Liver (tissue), 9 donors: Measurements from ENCODE around the gene IFITM5. TPM values are rescaled to one million over a fixed set of nuclear protein-coding genes. Genes with fewer than 3 reads are reported as not detected.
A peak's percentile ranks its signal among the peaks of the same experiment; 100 is the strongest.

ENCODE experiments used
- DNase-seq: peaks from one replicate; pipeline ENCODE4 v3.0.0-alpha.2; 2017; ENCODE audit warnings: low spot score
- H3K27ac ChIP-seq, 2 donors: one replicate each; pipeline ENCODE4 v1.7.0; 2013; ENCODE audit warnings: inconsistent platforms in 2 of 2, low read length in 2 of 2, control low read depth in 1 of 2, low read depth in 1 of 2, mild to moderate bottlenecking in 1 of 2
- H3K27me3 ChIP-seq, 4 donors: one replicate each; pipeline versions ENCODE4 v1.6.1 to v1.7.0; 2013; ENCODE audit warnings: low read length in 3 of 4, inconsistent platforms in 1 of 4, mild to moderate bottlenecking in 1 of 4, moderate library complexity in 1 of 4; ENCODE audit not compliant: control insufficient read depth in 4 of 4, insufficient read depth in 4 of 4
- H3K36me3 ChIP-seq, 4 donors: one replicate each; pipeline versions ENCODE4 v1.6.1 to v1.7.0; 2013; ENCODE audit warnings: low read length in 3 of 4, mild to moderate bottlenecking in 3 of 4, low read depth in 1 of 4, moderate library complexity in 1 of 4; ENCODE audit not compliant: control insufficient read depth in 4 of 4, insufficient read depth in 3 of 4
- H3K4me1 ChIP-seq, 4 donors: one replicate each; pipeline versions ENCODE4 v1.6.1 to v1.7.0; 2013; ENCODE audit warnings: low read length in 3 of 4, mild to moderate bottlenecking in 3 of 4, moderate library complexity in 1 of 4; ENCODE audit not compliant: control insufficient read depth in 4 of 4, insufficient read depth in 4 of 4
- H3K4me3 ChIP-seq, 3 donors: one replicate each; pipeline versions ENCODE4 v1.6.1 to v1.7.0; 2013; ENCODE audit warnings: low read length in 3 of 3, control low read depth in 1 of 3, low read depth in 1 of 3, mild to moderate bottlenecking in 1 of 3
- H3K9ac ChIP-seq, 2 donors: one replicate each; pipeline ENCODE4 v1.7.0; 2013; ENCODE audit warnings: low read length in 2 of 2, mild to moderate bottlenecking in 2 of 2, moderate library complexity in 2 of 2, control low read depth in 1 of 2, low read depth in 1 of 2
- H3K9me3 ChIP-seq, 4 donors: one replicate each; pipeline versions ENCODE4 v1.6.1 to v1.7.0; 2013; ENCODE audit warnings: low read length in 3 of 4; ENCODE audit not compliant: control insufficient read depth in 4 of 4
- EGR1 ChIP-seq, 2 donors: IDR thresholded peaks; 2 replicates each; pipeline ENCODE4 v1.6.1; 2016 to 2018; ENCODE audit warnings: antibody characterized with exemption in 2 of 2, low read depth in 2 of 2
- HNF4A ChIP-seq, 2 donors: conservative IDR thresholded peaks; 2 replicates each; pipeline ENCODE4 v1.6.1; 2016; ENCODE audit warnings: antibody characterized with exemption in 2 of 2, mild to moderate bottlenecking in 2 of 2
- JUND ChIP-seq, 2 donors: IDR thresholded peaks; 2 replicates each; pipeline ENCODE4 v1.6.1; 2016; ENCODE audit warnings: antibody characterized with exemption in 2 of 2
- NR2F2 ChIP-seq: IDR thresholded peaks from 2 replicates; pipeline ENCODE4 v1.6.1; 2016; ENCODE audit warnings: antibody characterized with exemption
- RAD21 ChIP-seq, 2 donors: IDR thresholded peaks; 2 replicates each; pipeline ENCODE4 v1.6.1; 2016; ENCODE audit warnings: antibody characterized with exemption in 2 of 2, mild to moderate bottlenecking in 2 of 2
- REST ChIP-seq: IDR thresholded peaks from 2 replicates; pipeline ENCODE4 v1.6.1; 2016; ENCODE audit warnings: antibody characterized with exemption, mild to moderate bottlenecking
- RXRA ChIP-seq, 2 donors: IDR thresholded peaks; 2 replicates each; pipeline ENCODE4 v1.6.1; 2017 to 2018; ENCODE audit warnings: antibody characterized with exemption in 2 of 2, mild to moderate bottlenecking in 1 of 2
- SP1 ChIP-seq: IDR thresholded peaks from 2 replicates; pipeline ENCODE4 v1.6.1; 2018; ENCODE audit warnings: antibody characterized with exemption, mild to moderate bottlenecking
- YY1 ChIP-seq: IDR thresholded peaks from 2 replicates; pipeline ENCODE4 v1.6.1; 2016; ENCODE audit warnings: antibody characterized with exemption, mild to moderate bottlenecking
- WGBS: extraction: QIAGEN DNeasy Blood & Tissue Kit; methylation state at CpG from one replicate; pipeline ENCODE4 v1.1.7; 2013; 5-methylcytosine and 5-hydroxymethylcytosine counted together
- polyA plus RNA-seq, 2 donors: library from polyadenylated mRNA; stranded (reverse) in 1 of 2; unstranded in 1 of 2; fragments of 200-250 nt in 1 of 2; fragments of >200 nt in 1 of 2; fragmentation: Nextera tagmentation in 1 of 2; extraction: Ambion mirVana in 1 of 2; gene quantifications; one replicate each; pipeline versions ENCODE4 v1.2.1 to v1.2.3, GENCODE V29; 2013 to 2015
- total RNA-seq, 2 donors: library from RNA; depleted of rRNA; stranded (reverse); fragments of >200 nt; gene quantifications; one replicate each; pipeline ENCODE4 v1.2.3, GENCODE V29; 2014
- TF ChIP-seq, protein P1 (sequence below): fragments of 150-350 bp; IDR thresholded peaks from 2 replicates; pipeline ENCODE4 v1.5.1; 2017; ENCODE audit warnings: improper control_type of control experiment, low read depth, low read length; ENCODE audit not compliant: missing input control
- TF ChIP-seq, protein P2 (sequence below): IDR thresholded peaks from 2 replicates; pipeline ENCODE4 v1.6.1; 2016; ENCODE audit warnings: antibody characterized with exemption
- donor health status: healthy.
- donor health status: healthy.
- donor health status: healthy.
- donor health status: healthy.
- donor health status: healthy.

Gene IFITM5
- total and polyA plus RNA-seq, 4 donors = not detected

GRCh38 chr11:326842-327580 is 27.7 kb upstream of the IFITM5 start:
- peak overlapping the region; percentile 3 to 44 (median 15) for H3K4me3 ChIP-seq

DNA sequence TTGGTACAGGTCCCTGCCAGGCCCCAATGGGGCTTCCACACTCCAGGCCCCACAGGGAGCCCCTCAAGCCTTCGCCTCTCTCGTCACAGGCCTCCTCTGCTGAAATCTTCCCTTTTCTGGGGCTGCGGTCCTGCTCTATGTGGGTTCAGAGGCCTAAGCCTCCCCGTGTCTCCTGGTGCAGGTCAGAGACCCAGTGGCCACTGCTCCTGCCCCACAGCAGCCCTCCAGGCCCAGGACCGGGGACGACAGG is 27.2 kb upstream of the IFITM5 start:
- WGBS = 60% methylated on average over 6 of the region's 6 CpGs
- no peak overlapping the region for H3K4me3 ChIP-seq
- H3K36me3 ChIP-seq = no peaks in the 10 kb centered on the region
- TF ChIP-seq YY1 (no peak), RXRA (IDR thresholded peaks at IDR 0.05) (peak; percentile 58 to 85)
- H3K27ac ChIP-seq = peak overlapping the region; percentile 76 to 92
- H3K4me1 ChIP-seq = peaks cover 0 to 14% (median 10%) of the 10 kb centered on the region in 4 donors
- peak overlapping the region; percentile 4 to 57 for H3K9ac ChIP-seq
- no peaks in the 10 kb centered on the region for H3K9me3 ChIP-seq
- DNase-seq = no peak
- no peaks in the 10 kb centered on the region for H3K27me3 ChIP-seq

More at GRCh38 chr11:326842-327580, 27.7 kb upstream of the IFITM5 start:
- H3K4me1 ChIP-seq = peaks cover 0 to 14% (median 10%) of the 10 kb centered on the region in 4 donors
- H3K27ac ChIP-seq = peak overlapping the region; percentile 76 to 92
- H3K9me3 ChIP-seq = no peaks in the 10 kb centered on the region
- peak overlapping the region; percentile 57 to 78 for H3K9ac ChIP-seq
- H3K36me3 ChIP-seq = no peaks in the 10 kb centered on the region
- H3K27me3 ChIP-seq = no peaks in the 10 kb centered on the region
- TF ChIP-seq HNF4A (conservative IDR thresholded peaks at IDR 0.05) = peak; percentile 26 to 35
- peak; percentile 61 to 80 for TF ChIP-seq JUND (IDR thresholded peaks at IDR 0.05)
- TF ChIP-seq YY1 = peak; percentile 42
- TF ChIP-seq, protein P1, sequence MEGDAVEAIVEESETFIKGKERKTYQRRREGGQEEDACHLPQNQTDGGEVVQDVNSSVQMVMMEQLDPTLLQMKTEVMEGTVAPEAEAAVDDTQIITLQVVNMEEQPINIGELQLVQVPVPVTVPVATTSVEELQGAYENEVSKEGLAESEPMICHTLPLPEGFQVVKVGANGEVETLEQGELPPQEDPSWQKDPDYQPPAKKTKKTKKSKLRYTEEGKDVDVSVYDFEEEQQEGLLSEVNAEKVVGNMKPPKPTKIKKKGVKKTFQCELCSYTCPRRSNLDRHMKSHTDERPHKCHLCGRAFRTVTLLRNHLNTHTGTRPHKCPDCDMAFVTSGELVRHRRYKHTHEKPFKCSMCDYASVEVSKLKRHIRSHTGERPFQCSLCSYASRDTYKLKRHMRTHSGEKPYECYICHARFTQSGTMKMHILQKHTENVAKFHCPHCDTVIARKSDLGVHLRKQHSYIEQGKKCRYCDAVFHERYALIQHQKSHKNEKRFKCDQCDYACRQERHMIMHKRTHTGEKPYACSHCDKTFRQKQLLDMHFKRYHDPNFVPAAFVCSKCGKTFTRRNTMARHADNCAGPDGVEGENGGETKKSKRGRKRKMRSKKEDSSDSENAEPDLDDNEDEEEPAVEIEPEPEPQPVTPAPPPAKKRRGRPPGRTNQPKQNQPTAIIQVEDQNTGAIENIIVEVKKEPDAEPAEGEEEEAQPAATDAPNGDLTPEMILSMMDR = no peak
- TF ChIP-seq, protein P2, sequence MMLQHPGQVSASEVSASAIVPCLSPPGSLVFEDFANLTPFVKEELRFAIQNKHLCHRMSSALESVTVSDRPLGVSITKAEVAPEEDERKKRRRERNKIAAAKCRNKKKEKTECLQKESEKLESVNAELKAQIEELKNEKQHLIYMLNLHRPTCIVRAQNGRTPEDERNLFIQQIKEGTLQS = no peak
- peak; percentile 63 for TF ChIP-seq SP1
- TF ChIP-seq EGR1 (IDR thresholded peaks at IDR 0.05; ENCODE audit: low read depth in 2 of 2) = peak in 1 of 2 donors; percentile 9
- peak; percentile 97 for TF ChIP-seq NR2F2
- TF ChIP-seq REST = peak; percentile 21
- peak; percentile 22 to 60 for TF ChIP-seq RXRA (IDR thresholded peaks at IDR 0.05)
- TF ChIP-seq RAD21 (IDR thresholded peaks at IDR 0.05) = peak in 1 of 2 donors; percentile 15
- WGBS = 23% methylated on average over 19 of the region's 19 CpGs
- no peak for DNase-seq
